ENCODE measurements around the gene ABTB2. TPM values are rescaled to one million over a fixed set of nuclear protein-coding genes. Genes with fewer than 3 reads are reported as not detected.

ABTB2 gene
- total RNA-seq, 2 donors from 2014 or later, result 27.0 to 27.4 TPM

DNA sequence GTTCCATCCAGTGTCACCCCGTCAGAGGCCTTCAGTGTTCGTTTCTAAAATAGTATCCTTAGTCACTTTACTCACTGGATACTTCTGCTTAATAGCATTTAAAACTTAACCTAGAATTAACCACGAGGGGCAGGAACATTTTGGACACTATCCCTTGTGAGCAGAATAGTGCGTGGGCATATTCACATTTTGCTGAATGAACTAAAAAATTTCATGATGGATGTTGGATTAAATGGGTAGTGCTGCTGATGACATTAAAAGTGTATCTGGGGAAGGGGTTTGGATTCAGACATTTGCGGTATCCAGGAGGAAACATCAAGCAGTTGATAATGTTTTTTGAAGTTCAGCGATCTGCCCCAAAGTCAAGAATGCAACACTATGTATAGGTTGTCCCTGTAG lies 253.1 kb downstream of the ABTB2 start:
- peaks cover 21% of the 10 kb centered on the region for H3K36me3 ChIP-seq
- DNase-seq (ENCODE audit: low spot score), result no peak
- H3K4me3 ChIP-seq, result peak overlapping the region; percentile 60 to 92
- TF ChIP-seq, protein P1, sequence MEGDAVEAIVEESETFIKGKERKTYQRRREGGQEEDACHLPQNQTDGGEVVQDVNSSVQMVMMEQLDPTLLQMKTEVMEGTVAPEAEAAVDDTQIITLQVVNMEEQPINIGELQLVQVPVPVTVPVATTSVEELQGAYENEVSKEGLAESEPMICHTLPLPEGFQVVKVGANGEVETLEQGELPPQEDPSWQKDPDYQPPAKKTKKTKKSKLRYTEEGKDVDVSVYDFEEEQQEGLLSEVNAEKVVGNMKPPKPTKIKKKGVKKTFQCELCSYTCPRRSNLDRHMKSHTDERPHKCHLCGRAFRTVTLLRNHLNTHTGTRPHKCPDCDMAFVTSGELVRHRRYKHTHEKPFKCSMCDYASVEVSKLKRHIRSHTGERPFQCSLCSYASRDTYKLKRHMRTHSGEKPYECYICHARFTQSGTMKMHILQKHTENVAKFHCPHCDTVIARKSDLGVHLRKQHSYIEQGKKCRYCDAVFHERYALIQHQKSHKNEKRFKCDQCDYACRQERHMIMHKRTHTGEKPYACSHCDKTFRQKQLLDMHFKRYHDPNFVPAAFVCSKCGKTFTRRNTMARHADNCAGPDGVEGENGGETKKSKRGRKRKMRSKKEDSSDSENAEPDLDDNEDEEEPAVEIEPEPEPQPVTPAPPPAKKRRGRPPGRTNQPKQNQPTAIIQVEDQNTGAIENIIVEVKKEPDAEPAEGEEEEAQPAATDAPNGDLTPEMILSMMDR (IDR thresholded peaks at IDR 0.05), result no peak
- peaks cover 0 to 15% of the 10 kb centered on the region in 2 donors for H3K4me1 ChIP-seq
- H3K27ac ChIP-seq, result peak overlapping the region; percentile 87 to 93
- no peaks in the 10 kb centered on the region for H3K27me3 ChIP-seq
- H3K9me3 ChIP-seq, result no peaks in the 10 kb centered on the region

Other genes with a start within 250 kb of the ABTB2 start
- gene CAT, start 80.9 kb upstream of the ABTB2 start, total RNA-seq, result 100 to 1,000 TPM in 1 of 2 donors, 10 to 100 TPM in 1; 83.8 to 108 TPM
- not detected for gene ELF5, start 155.8 kb upstream of the ABTB2 start, total RNA-seq

Measured in right atrium auricular region (tissue), 2 donors.